Body of pancreas (tissue), 4 donors: ENCODE measurements around the gene IFT122.

Source experiments
- CTCF ChIP-seq, 7 experiments: fragments of 450-650 bp in 4 of 7; fragments of 200-600 bp in 3 of 7; sonication (generic) in 3 of 7; IDR thresholded peaks; one replicate each; pipeline ENCODE4 v1.5.1; 2016 to 2019; ENCODE audit warnings: antibody characterized with exemption in 7 of 7
- POLR2A ChIP-seq, 3 donors: fragments of 450-650 bp; IDR thresholded peaks; one replicate each; pipeline ENCODE4 v1.6.1; 2016; ENCODE audit warnings: antibody characterized with exemption in 3 of 3, mild to moderate bottlenecking in 2 of 3

GRCh38 chr3:129475863-129476262, 35.8 kb downstream of the IFT122 start:
- TF ChIP-seq CTCF (IDR thresholded peaks at IDR 0.05), result no peak
- no peak for TF ChIP-seq POLR2A (IDR thresholded peaks at IDR 0.05)
